CD14-positive monocyte (primary cell): ENCODE data around the gene GTPBP6. TPM values are rescaled to one million over a fixed set of nuclear protein-coding genes. Genes with fewer than 3 reads are reported as not detected.

Source experiments
- DNase-seq, 3 donors: peaks; one replicate each; pipeline ENCODE4 v3.0.0-alpha.2; 2011 to 2022
- H2AFZ ChIP-seq: 2 replicates; pipeline ENCODE4 v1.6.0; 2012; ENCODE audit warnings: mild to moderate bottlenecking, low read depth, low read length, inconsistent platforms; ENCODE audit not compliant: insufficient read depth, poor library complexity, severe bottlenecking
- H3K27ac ChIP-seq, 2 donors: 1 replicate in 1 of 2; 2 replicates in 1 of 2; pipeline ENCODE4 v1.5.1; 2012 to 2013; ENCODE audit warnings: low read length in 2 of 2, control low read depth in 1 of 2, inconsistent platforms in 1 of 2, low read depth in 1 of 2, mild to moderate bottlenecking in 1 of 2
- H3K27me3 ChIP-seq, 2 donors: one replicate each; pipeline versions ENCODE4 v1.6.0 to v1.6.1; 2011 to 2013; ENCODE audit warnings: low read length in 2 of 2; ENCODE audit not compliant: control insufficient read depth in 2 of 2, insufficient read depth in 2 of 2
- H3K36me3 ChIP-seq, 2 donors: replicated peaks in 1 of 2; 1 replicate in 1 of 2; 2 replicates in 1 of 2; pipeline versions ENCODE4 v1.5.1 to v1.6.1; 2012 to 2013; ENCODE audit warnings: low read length in 2 of 2, control low read depth in 1 of 2, inconsistent platforms in 1 of 2, mild to moderate bottlenecking in 1 of 2; ENCODE audit not compliant: insufficient read depth in 2 of 2, control insufficient read depth in 1 of 2
- H3K4me1 ChIP-seq, 2 donors: 1 replicate in 1 of 2; 2 replicates in 1 of 2; pipeline versions ENCODE4 v1.5.1 to v1.6.1; 2012 to 2013; ENCODE audit warnings: low read length in 2 of 2, control low read depth in 1 of 2, inconsistent platforms in 1 of 2, mild to moderate bottlenecking in 1 of 2, moderate library complexity in 1 of 2; ENCODE audit not compliant: insufficient read depth in 2 of 2, control insufficient read depth in 1 of 2
- H3K4me2 ChIP-seq: replicated peaks from 2 replicates; pipeline ENCODE3; 2012; ENCODE audit warnings: low read length, moderate library complexity, mild to moderate bottlenecking; ENCODE audit not compliant: poor library complexity, severe bottlenecking; ENCODE audit errors: extremely low read depth
- H3K4me3 ChIP-seq, 3 experiments: fragments of 200-600 bp in 1 of 3; sonication (generic) in 1 of 3; replicated peaks in 1 of 3; 1 replicate in 2 of 3; 2 replicates in 1 of 3; pipeline ENCODE4 v1.5.1; 2011 to 2013; ENCODE audit warnings: low read length in 3 of 3, mild to moderate bottlenecking in 3 of 3, control low read depth in 2 of 3, low read depth in 2 of 3, inconsistent platforms in 1 of 3, moderate library complexity in 1 of 3
- H3K79me2 ChIP-seq: 2 replicates; pipeline ENCODE4 v1.6.0; 2012; ENCODE audit warnings: mild to moderate bottlenecking, control low read depth, inconsistent platforms, low read length, moderate library complexity; ENCODE audit not compliant: insufficient read depth
- H3K9ac ChIP-seq: 2 replicates; pipeline ENCODE4 v1.6.0; 2017; ENCODE audit warnings: low read length, mild to moderate bottlenecking; ENCODE audit not compliant: insufficient read depth, poor library complexity, severe bottlenecking
- H3K9me3 ChIP-seq, 2 donors: replicated peaks in 1 of 2; 1 replicate in 1 of 2; 2 replicates in 1 of 2; pipeline versions ENCODE4 v1.5.1 to v1.6.1; 2012 to 2013; ENCODE audit warnings: low read length in 2 of 2, control low read depth in 1 of 2; ENCODE audit not compliant: control insufficient read depth in 1 of 2, insufficient read depth in 1 of 2
- H4K20me1 ChIP-seq: 2 replicates; pipeline ENCODE4 v1.6.0; 2012; ENCODE audit warnings: mild to moderate bottlenecking, low read length, control low read depth, moderate library complexity; ENCODE audit not compliant: insufficient read depth
- H3K27ac Mint-ChIP-seq, 7 donors: one replicate each; pipeline ENCODE4 v1.8.0; 2020; ENCODE audit warnings: mild to moderate bottlenecking in 7 of 7, mixed read lengths in 7 of 7, moderate library complexity in 6 of 7, inconsistent platforms in 2 of 7
- H3K27me3 Mint-ChIP-seq, 3 donors: one replicate each; pipeline ENCODE4 v1.8.0; 2021 to 2022; ENCODE audit warnings: low read depth in 3 of 3, mild to moderate bottlenecking in 3 of 3, mixed read lengths in 3 of 3, moderate library complexity in 3 of 3, inconsistent platforms in 1 of 3
- H3K36me3 Mint-ChIP-seq, 2 donors: one replicate each; pipeline ENCODE4 v1.8.0; 2020; ENCODE audit warnings: mixed read lengths in 2 of 2, inconsistent platforms in 1 of 2, mild to moderate bottlenecking in 1 of 2
- H3K4me1 Mint-ChIP-seq: one replicate; pipeline ENCODE4 v1.8.0; 2020; ENCODE audit warnings: mild to moderate bottlenecking, mixed read lengths
- H3K4me3 Mint-ChIP-seq, 2 donors: one replicate each; pipeline ENCODE4 v1.8.0; 2020; ENCODE audit warnings: mild to moderate bottlenecking in 2 of 2, mixed read lengths in 2 of 2, moderate library complexity in 1 of 2
- H3K9me3 Mint-ChIP-seq, 7 donors: one replicate each; pipeline ENCODE4 v1.8.0; 2020 to 2022; ENCODE audit warnings: mixed read lengths in 7 of 7, mild to moderate bottlenecking in 6 of 7, moderate library complexity in 6 of 7, inconsistent platforms in 2 of 7
- CTCF ChIP-seq: fragments of 200-600 bp; IDR thresholded peaks from one replicate; pipeline ENCODE4 v1.8.0; 2022; ENCODE audit warnings: antibody characterized with exemption, mild to moderate bottlenecking
- WGBS: methylation state at CpG from one replicate; pipeline ENCODE4 v1.1.5; 2013; ENCODE audit warnings: missing lambda C conversion rate; ENCODE audit not compliant: insufficient coverage; 5-methylcytosine and 5-hydroxymethylcytosine counted together
- intact Hi-C, 2 donors: fragments of 100-400 bp; cut with micrococcal nuclease; formaldehyde crosslinking; loops; one replicate each; pipeline versions ENCODE4 v1.15.0 to v1.15.1; 2023
- polyA plus RNA-seq, 3 donors: library from polyadenylated mRNA; depleted of rRNA in 1 of 3; unstranded in 2 of 3; stranded (reverse) in 1 of 3; fragments of 300-500 nt in 2 of 3; fragments of >200 nt in 1 of 3; fragmentation: Illumina TruSeq in 2 of 3; gene quantifications; 1 replicate in 2 of 3; 2 replicates in 1 of 3; pipeline ENCODE4 v1.2.3, GENCODE V29; 2012 to 2021

Gene GTPBP6
- polyA plus RNA-seq, 3 donors = 17.2 to 39.3 (median 27.0) TPM

- intact Hi-C loops = no loop called here
- no peak overlapping the region for H3K4me2 ChIP-seq
- TF ChIP-seq CTCF = no peak
- peaks cover 6% of the 10 kb centered on the region for H3K4me1 Mint-ChIP-seq
- H2AFZ ChIP-seq = no peak overlapping the region
- H3K9me3 ChIP-seq = peaks cover 0 to 20% of the 10 kb centered on the region in 2 donors
- no peak overlapping the region for H3K4me3 ChIP-seq
- DNase-seq = peak in 1 of 3 donors; percentile 2
- H3K27ac Mint-ChIP-seq = peak overlapping the region in 2 of 7 donors; percentile 13 to 43
- H3K36me3 ChIP-seq = no peaks in the 10 kb centered on the region
- H3K9ac ChIP-seq = no peak overlapping the region
- peaks cover 0 to 3% (median 3%) of the 10 kb centered on the region in 3 donors for H3K27me3 Mint-ChIP-seq
- no peaks in the 10 kb centered on the region for H4K20me1 ChIP-seq
- H3K9me3 Mint-ChIP-seq = peaks cover 0 to 6% (median 3%) of the 10 kb centered on the region in 7 donors
- H3K36me3 Mint-ChIP-seq = no peaks in the 10 kb centered on the region
- H3K4me3 Mint-ChIP-seq = no peak overlapping the region
- H3K27ac ChIP-seq = no peak overlapping the region
- H3K27me3 ChIP-seq = no peaks in the 10 kb centered on the region
- 71% methylated on average over 7 of the region's 21 CpGs for WGBS
- no peaks in the 10 kb centered on the region for H3K79me2 ChIP-seq
- peaks cover 8 to 12% of the 10 kb centered on the region in 2 donors for H3K4me1 ChIP-seq
Measured at GRCh38 chrX:270848-271367, 47.7 kb downstream of the GTPBP6 start.

GRCh38 chrX:267771-268261 is 50.8 kb downstream of the GTPBP6 start:
- H3K27ac Mint-ChIP-seq = no peak overlapping the region
- WGBS = 96% methylated on average over 28 of the region's 33 CpGs
- H4K20me1 ChIP-seq = no peaks in the 10 kb centered on the region

More at GRCh38 chrX:267771-268261, 50.8 kb downstream of the GTPBP6 start:
- intact Hi-C loops = no loop called here
- H2AFZ ChIP-seq = no peak overlapping the region
- Mint-ChIP-seq H3K4me3 (no peak overlapping the region), H3K27me3 (peaks cover 0 to 3% (median 0%) of the 10 kb centered on the region in 3 donors), H3K36me3 (no peaks in the 10 kb centered on the region), H3K9me3 (peaks cover 0 to 6% (median 3%) of the 10 kb centered on the region in 7 donors), H3K4me1 (no peaks in the 10 kb centered on the region)
- H3K4me3 ChIP-seq = no peak overlapping the region
- TF ChIP-seq CTCF = no peak
- H3K27me3 ChIP-seq = no peaks in the 10 kb centered on the region
- peaks cover 0 to 20% of the 10 kb centered on the region in 2 donors for H3K9me3 ChIP-seq
- no peaks in the 10 kb centered on the region for H3K36me3 ChIP-seq
- DNase-seq = peak in 1 of 3 donors; percentile 0
- H3K4me2 ChIP-seq = no peak overlapping the region
- no peak overlapping the region for H3K27ac ChIP-seq
- no peaks in the 10 kb centered on the region for H3K4me1 ChIP-seq
- H3K9ac ChIP-seq = no peak overlapping the region
- no peaks in the 10 kb centered on the region for H3K79me2 ChIP-seq
